A549 (cell line): Measurements from ENCODE around the gene AHI1. TPM values are rescaled to one million over a fixed set of nuclear protein-coding genes. Genes with fewer than 3 reads are reported as not detected.

ENCODE experiments used
- ATAC-seq, 2 experiments: fragments of 200-7000 bp in 1 of 2; fragments of >200 bp in 1 of 2; cut with Nextera tagmentation in 1 of 2; cut with Tn5 transposase in 1 of 2; 3 replicates each; pipeline versions ENCODE4 v1.8.0 to v1.9.1; 2018 to 2020; ENCODE audit warnings: mild to moderate bottlenecking in 1 of 2, moderate library complexity in 1 of 2
- CTCF ChIA-PET: fragments of 300-600 bp; sonication (Branson Sonifier 250); formaldehyde crosslinking; extraction: SDS; loops from one replicate; lab custom pipeline; 2021; ENCODE audit warnings: antibody characterized with exemption, inconsistent platforms; lab: Yijun Ruan, JAX
- POLR2A ChIA-PET: fragments of 350-600 bp; formaldehyde crosslinking; extraction: SDS; loops from one replicate; lab custom pipeline; 2021; ENCODE audit warnings: antibody characterized with exemption, inconsistent platforms; lab: Yijun Ruan, JAX
- DNase-seq, 2 experiments: peaks; one replicate each; pipeline versions ENCODE4 v3.0.0 to v3.0.0-alpha.2; 2011 to 2016; ENCODE audit warnings: low read depth in 1 of 2, low spot score in 1 of 2
- FAIRE-seq: peaks from 2 replicates; lab custom pipeline; 2011; peaks lifted over from hg19 to GRCh38; lab: Jason Lieb, UNC
- H3K27ac ChIP-seq, 2 experiments: fragments of >200 bp; sonication (Bioruptor Twin); formaldehyde crosslinking; 3 replicates each; pipeline ENCODE4 v1.5.1; 2016 to 2017
- H3K4me1 ChIP-seq: fragments of >200 bp; sonication (Bioruptor Twin); formaldehyde crosslinking; 3 replicates; pipeline ENCODE4 v1.6.1; 2016
- H3K4me2 ChIP-seq: fragments of >200 bp; sonication (Bioruptor Twin); formaldehyde crosslinking; 3 replicates; pipeline ENCODE4 v1.6.1; 2016
- H3K4me3 ChIP-seq: fragments of >200 bp; sonication (Bioruptor Twin); formaldehyde crosslinking; 3 replicates; pipeline ENCODE4 v1.5.1; 2016
- H3K9me3 ChIP-seq: fragments of >200 bp; sonication (Bioruptor Twin); formaldehyde crosslinking; 3 replicates; pipeline ENCODE4 v1.6.1; 2016
- CHD2 ChIP-seq: fragments of 150-350 bp; IDR thresholded peaks from 2 replicates; pipeline ENCODE4 v1.6.1; 2014; ENCODE audit warnings: low read length; ENCODE audit not compliant: partially characterized antibody
- CHD4 ChIP-seq: fragments of 200-600 bp; sonication (generic); IDR thresholded peaks from 2 replicates; pipeline ENCODE4 v1.6.1; 2016; ENCODE audit warnings: antibody characterized with exemption, mild to moderate bottlenecking, borderline replicate concordance
- E2F6 ChIP-seq: IDR thresholded peaks from 2 replicates; pipeline ENCODE4 v1.6.1; 2012; ENCODE audit warnings: low read depth, borderline replicate concordance
- EHF ChIP-seq: fragments of 250-450 bp; sonication (Bioruptor Pico); IDR thresholded peaks from 2 replicates; pipeline ENCODE4 v1.5.0; 2020; ENCODE audit warnings: mild to moderate bottlenecking
- FOSB ChIP-seq: fragments of 250-450 bp; sonication (Bioruptor Pico); IDR thresholded peaks from 2 replicates; pipeline ENCODE4 v1.5.0; 2020; ENCODE audit warnings: mild to moderate bottlenecking, moderate library complexity
- FOXS1 ChIP-seq: fragments of 250-450 bp; sonication (Bioruptor Pico); IDR thresholded peaks from 2 replicates; pipeline ENCODE4 v1.5.0; 2020; ENCODE audit warnings: mild to moderate bottlenecking, moderate library complexity
- HES2 ChIP-seq: fragments of >200 bp; sonication (Bioruptor Twin); formaldehyde crosslinking; IDR thresholded peaks from 2 replicates; pipeline ENCODE4 v1.6.1; 2016
- HMGXB4 ChIP-seq: fragments of 250-450 bp; sonication (Bioruptor Pico); IDR thresholded peaks from 2 replicates; pipeline ENCODE4 v1.5.0; 2021; ENCODE audit warnings: mild to moderate bottlenecking, moderate library complexity, borderline replicate concordance
- HOXA7 ChIP-seq: fragments of 250-450 bp; sonication (Bioruptor Pico); IDR thresholded peaks from 2 replicates; pipeline ENCODE4 v1.5.0; 2020; ENCODE audit warnings: mild to moderate bottlenecking, moderate library complexity
- HOXB13 ChIP-seq: fragments of 250-450 bp; sonication (Bioruptor Pico); IDR thresholded peaks from 2 replicates; pipeline ENCODE4 v1.5.0; 2020; ENCODE audit warnings: low read depth, mild to moderate bottlenecking, moderate library complexity
- JUN ChIP-seq, 2 experiments: fragments of >200 bp; sonication (Bioruptor Twin); formaldehyde crosslinking; IDR thresholded peaks; 2 replicates in 1 of 2; 3 replicates in 1 of 2; pipeline ENCODE4 v1.6.1; 2016 to 2017
- JUNB ChIP-seq: fragments of >200 bp; sonication (Bioruptor Twin); formaldehyde crosslinking; IDR thresholded peaks from 2 replicates; pipeline ENCODE4 v1.6.1; 2016
- KDM1A ChIP-seq: fragments of 200-600 bp; sonication (generic); IDR thresholded peaks from 2 replicates; pipeline ENCODE4 v1.6.1; 2016; ENCODE audit warnings: low read depth, mild to moderate bottlenecking
- KDM5A ChIP-seq: fragments of 200-600 bp; sonication (generic); IDR thresholded peaks from 2 replicates; pipeline ENCODE4 v1.6.1; 2016; ENCODE audit warnings: antibody characterized with exemption, mild to moderate bottlenecking
- NFE2L2 ChIP-seq: fragments of 150-350 bp; conservative IDR thresholded peaks from 2 replicates; pipeline ENCODE4 v1.6.1; 2014; ENCODE audit warnings: low read length
- PBX3 ChIP-seq: IDR thresholded peaks from 2 replicates; pipeline ENCODE4 v1.6.1; 2012
- POLR2A ChIP-seq: IDR thresholded peaks from 2 replicates; pipeline ENCODE4 v1.6.1; 2012; ENCODE audit warnings: mild to moderate bottlenecking, low read length
- POLR2AphosphoS2 ChIP-seq: conservative IDR thresholded peaks from 2 replicates; pipeline ENCODE4 v1.6.1; 2012; ENCODE audit warnings: low read length, improper control_type of control experiment, inconsistent platforms
- RCOR1 ChIP-seq: fragments of 150-350 bp; IDR thresholded peaks from 2 replicates; pipeline ENCODE4 v1.6.1; 2014; ENCODE audit warnings: antibody characterized with exemption, low read length, low read depth
- REST ChIP-seq: fragments of 200-600 bp; sonication (generic); IDR thresholded peaks from 2 replicates; pipeline ENCODE4 v1.6.1; 2016; ENCODE audit warnings: antibody characterized with exemption, mild to moderate bottlenecking, moderate library complexity
- SMC3 ChIP-seq: fragments of >200 bp; sonication (Bioruptor Twin); formaldehyde crosslinking; IDR thresholded peaks from 3 replicates; pipeline ENCODE4 v1.6.1; 2018; ENCODE audit warnings: inconsistent platforms
- USF2 ChIP-seq: fragments of 450-650 bp; IDR thresholded peaks from 2 replicates; pipeline ENCODE4 v1.6.1; 2014; ENCODE audit warnings: antibody characterized with exemption
- ZNF302 ChIP-seq: fragments of 250-450 bp; sonication (Bioruptor Pico); IDR thresholded peaks from 2 replicates; pipeline ENCODE4 v1.9.0; 2021; ENCODE audit warnings: inconsistent platforms, mild to moderate bottlenecking, moderate library complexity
- WGBS: methylation state at CpG from one replicate; pipeline ENCODE4 v1.1.6; 2017; ENCODE audit errors: missing lambda C conversion rate; 5-methylcytosine and 5-hydroxymethylcytosine counted together
- polyA plus RNA-seq, 4 experiments: library from polyadenylated mRNA; depleted of rRNA in 3 of 4; stranded (reverse); fragments of >200 nt; fragmentation: RNase III in 1 of 4; extraction: RNeasy Plus Mini Kit Qiagen cat#74134 plus additional on column Dnase treatment in 1 of 4; gene quantifications; 2 replicates in 3 of 4; 3 replicates in 1 of 4; pipeline ENCODE4 v1.2.3, GENCODE V29; 2011 to 2017

AHI1 gene
- polyA plus RNA-seq, 2 of the 4 experiments (the other 2 are of a cell fraction), result 24.7 to 50.8 TPM

- Histone ChIP-seq H3K9me3 (no peaks in the 10 kb centered on the region), H3K4me1 (0 out of 3 replicates have a peak, but pooled peaks cover 4% of the 10 kb centered on the region), H3K4me2 (no peak overlapping the region), H3K27ac (no peak overlapping the region)
- ATAC-seq, result no peak
- POLR2A ChIA-PET, result no interaction called here
- 81% methylated on average over 6 of the region's 6 CpGs for WGBS
- CTCF ChIA-PET, result interaction anchor here (0.6 kb wide), 1 partner anchor 25 kb away, joined by 4 read pairs; no protein-coding TSS in a partner anchor
- FAIRE-seq, result no peak
- TF ChIP-seq USF2 (no peak), REST (no peak), HOXA7 (no peak), EHF (no peak), FOSB (no peak), E2F6 (no peak), HES2 (no peak), POLR2AphosphoS2 (no peak), NFE2L2 (no peak), HMGXB4 (no peak), CHD2 (no peak), CHD4 (no peak), KDM5A (no peak)
- TF ChIP-seq, all 56 proteins: peak for 0
- no peak overlapping the region for H3K4me3 ChIP-seq
- no peak for DNase-seq
Measured at GRCh38 chr6:135277422-135277821, 220.1 kb downstream of the AHI1 start.

GRCh38 chr6:135274561-135275293 is 222.8 kb downstream of the AHI1 start:
- Histone ChIP-seq H3K9me3 (no peaks in the 10 kb centered on the region), H3K4me3 (no peak overlapping the region), H3K4me2 (no peak overlapping the region), H3K27ac (no peak overlapping the region), H3K4me1 (0 out of 3 replicates have a peak, but pooled peaks cover 4% of the 10 kb centered on the region)
- no peak for DNase-seq
- POLR2A ChIA-PET, result no interaction called here
- CTCF ChIA-PET, result no interaction called here
- FAIRE-seq, result no peak
- 22% methylated on average over 5 of the region's 5 CpGs for WGBS
- no peak for ATAC-seq
- no peak for TF ChIP-seq REST
- TF ChIP-seq PBX3, result no peak
- no peak for TF ChIP-seq POLR2A
- no peak for TF ChIP-seq USF2
- TF ChIP-seq SMC3, result no peak
- no peak for TF ChIP-seq HOXA7
- TF ChIP-seq JUN (IDR thresholded peaks at IDR 0.05), result no peak
- no peak for TF ChIP-seq FOXS1
- TF ChIP-seq HOXB13 (CRISPR knock-in tag), result no peak
- TF ChIP-seq KDM1A, result no peak
- no peak for TF ChIP-seq JUNB
- no peak for TF ChIP-seq ZNF302 (CRISPR knock-in tag)
- TF ChIP-seq RCOR1, result no peak
